HK-2 (cell line): ENCODE data around the gene TBXT.
"Not testable (repeated sequence)": the region's sequence is repeated elsewhere in the genome, so short reads cannot be mapped to it uniquely, and the experiment has no call there.

Experiments used
- DNase-seq: peaks from one replicate; pipeline ENCODE4 v3.0.0-alpha.2; 2018; ENCODE audit not compliant: unreplicated experiment

The TBXT gene

DNA sequence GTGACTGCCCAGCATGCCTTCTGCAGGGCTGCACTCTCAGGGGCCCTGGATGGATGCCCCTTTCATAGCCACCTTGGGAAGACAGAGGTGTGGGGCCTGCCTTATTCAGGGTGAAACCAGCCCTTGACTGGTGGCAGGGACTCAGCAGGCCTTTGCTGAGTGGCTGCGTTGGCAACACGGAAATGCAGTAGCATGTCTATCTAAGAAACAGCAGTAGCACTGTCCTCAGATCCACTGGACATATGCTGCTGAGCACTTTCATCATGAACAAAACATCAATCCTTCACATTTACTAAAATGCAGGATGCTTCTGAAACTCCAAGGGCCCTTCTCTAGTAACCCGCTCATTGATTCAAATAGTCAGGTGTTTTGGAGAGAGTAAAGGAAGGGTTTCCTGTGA is 4.9 kb upstream of the TBXT start:
- no peak for DNase-seq

DNA sequence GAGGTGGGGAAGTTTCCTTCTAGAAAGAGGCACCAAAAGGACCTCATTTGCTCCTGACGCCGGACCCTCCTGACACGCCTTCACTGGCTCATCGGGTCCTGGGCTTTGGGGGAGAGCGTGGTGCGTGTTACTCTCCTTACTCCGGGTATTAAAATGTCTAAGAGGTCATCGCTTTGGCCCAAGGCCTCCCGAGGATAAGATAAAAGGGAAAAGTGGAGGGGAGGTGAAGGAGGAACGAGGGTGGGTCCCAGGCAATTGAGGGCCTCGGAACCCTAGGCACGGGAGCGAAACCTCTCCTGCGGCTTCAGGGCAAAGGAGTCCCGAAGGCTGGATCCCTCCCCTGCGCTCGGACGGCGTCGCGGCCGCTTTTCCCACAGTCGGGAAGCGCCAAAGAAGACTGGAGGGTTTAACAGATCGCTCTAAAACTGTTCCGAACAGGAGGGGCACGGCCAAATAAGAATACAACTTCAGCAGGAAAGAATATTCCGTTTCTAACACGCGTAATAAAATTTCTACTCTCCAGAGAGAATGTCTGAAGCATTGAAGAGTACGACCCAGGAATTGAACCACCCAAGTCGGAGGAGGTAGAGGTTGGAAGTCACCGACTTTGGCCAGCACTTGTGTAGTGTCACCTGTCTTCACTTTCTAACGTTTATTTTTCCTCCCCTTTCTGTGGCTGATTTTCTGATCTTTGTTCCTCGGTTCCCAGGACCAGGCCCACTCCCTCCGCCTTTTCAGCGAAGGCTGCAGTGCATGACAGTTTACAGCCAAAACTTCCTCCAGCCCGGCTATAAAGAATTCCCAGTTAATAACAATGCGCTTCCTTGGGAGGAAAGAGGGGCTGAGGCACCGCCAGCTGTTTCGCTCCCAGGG is 2.1 kb upstream of the TBXT start:
- DNase-seq: no peak

- no peak for DNase-seq
These were observed 1.2 kb upstream of the TBXT start for GRCh38 chr6:166168616-166169548.

DNA sequence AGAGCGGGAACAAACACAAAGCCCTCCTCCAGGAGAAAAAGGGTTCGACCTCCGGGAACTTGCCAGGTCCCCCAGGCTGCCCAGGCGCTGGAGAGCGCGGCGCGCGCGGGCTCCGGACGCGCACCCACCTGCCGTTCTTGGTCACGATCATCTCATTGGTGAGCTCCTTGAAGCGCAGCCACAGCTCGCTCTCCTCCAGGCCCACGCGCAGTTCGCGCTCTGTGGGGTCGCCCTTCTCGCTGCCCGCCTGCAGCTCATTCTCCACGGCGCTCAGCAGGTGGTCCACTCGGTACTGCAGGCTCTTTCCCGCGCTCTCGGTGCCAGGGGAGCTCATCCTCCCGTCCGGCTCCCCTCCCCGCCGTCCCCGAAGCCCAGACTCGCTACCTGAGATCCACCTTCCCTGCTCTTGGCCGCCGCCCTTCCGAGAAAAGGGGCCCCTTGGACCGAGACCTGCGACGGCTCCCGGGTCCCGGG is 356 bp downstream of the TBXT start:
- no peak for DNase-seq

GRCh38 chr6:166166314-166167257 is 1.1 kb downstream of the TBXT start:
- DNase-seq: no peak

GRCh38 chr6:166165558-166166313 is 1.9 kb downstream of the TBXT start:
- DNase-seq: no peak

DNA sequence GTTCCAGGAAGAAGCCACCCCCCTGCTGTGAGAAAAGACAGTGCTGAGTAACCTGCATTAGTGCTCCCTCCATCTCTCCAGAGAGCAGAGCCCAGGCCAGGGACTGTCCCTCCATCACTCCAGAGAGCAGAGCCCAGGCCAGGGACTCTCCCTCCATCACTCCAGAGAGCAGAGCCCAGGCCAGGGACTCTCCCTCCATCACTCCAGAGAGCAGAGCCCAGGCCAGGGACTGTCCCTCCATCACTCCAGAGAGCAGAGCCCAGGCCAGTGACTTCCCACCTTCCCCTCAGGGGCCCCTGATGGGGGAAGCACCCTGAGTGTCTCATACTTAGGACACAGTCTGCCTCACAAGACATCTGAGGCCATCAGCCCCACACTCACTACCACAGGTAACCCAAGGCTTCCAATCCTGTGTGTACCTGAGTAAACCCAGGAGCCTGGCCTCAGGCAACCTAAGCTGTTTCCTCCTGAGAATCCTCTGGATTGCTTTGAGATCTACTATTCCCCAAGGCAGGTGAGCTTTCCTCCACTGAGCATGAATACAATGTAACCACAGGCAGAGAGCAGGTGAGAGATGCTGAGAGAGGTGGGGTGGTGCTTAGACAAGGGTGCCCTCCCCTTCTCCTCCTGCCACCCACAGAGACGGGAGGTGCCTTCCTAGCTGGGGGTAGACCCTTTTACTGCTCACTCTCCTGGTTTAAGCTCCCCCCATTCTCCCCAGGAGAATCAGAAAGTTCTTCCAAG is 4.9 kb downstream of the TBXT start:
- DNase-seq: no peak

- DNase-seq: no peak
These were observed 9.6 kb downstream of the TBXT start for GRCh38 chr6:166157930-166158617.

DNA sequence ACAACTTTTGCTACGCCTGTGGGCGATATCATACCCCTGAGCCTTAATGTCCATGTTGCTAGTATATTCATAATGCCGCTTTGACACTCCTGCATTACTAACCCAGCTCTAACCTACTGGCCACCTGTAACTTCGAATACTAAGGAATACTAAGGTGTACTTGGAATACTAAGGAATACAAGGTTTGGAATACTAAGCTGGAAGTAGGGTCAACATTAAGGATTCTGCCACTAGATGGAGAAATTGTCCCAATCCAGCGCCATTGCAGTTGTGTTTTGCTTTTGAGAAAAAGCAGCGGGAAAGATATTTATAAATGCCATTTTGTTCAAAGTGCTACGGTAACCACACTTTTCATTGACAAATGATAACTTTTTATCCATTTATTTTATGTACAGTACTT is 10.7 kb downstream of the TBXT start:
- DNase-seq: no peak

DNA sequence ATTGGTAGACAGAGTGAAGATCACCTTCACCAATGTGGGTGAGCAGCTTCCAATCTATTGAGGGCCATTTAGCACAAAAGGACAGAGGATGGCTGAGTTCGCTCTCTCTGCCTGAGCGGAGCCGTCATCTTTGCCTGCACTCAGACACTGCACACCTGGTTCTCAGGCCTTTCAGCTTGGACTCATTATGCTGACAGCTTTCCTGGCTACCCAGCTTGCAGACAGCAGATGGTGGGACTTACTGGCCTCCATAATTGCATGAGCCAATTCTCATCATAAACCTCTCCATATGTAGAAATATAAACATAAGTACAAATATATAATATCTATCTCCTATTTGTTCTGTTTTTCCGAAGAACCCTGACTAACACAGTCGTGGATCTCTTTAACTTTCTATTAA is 13.7 kb downstream of the TBXT start:
- DNase-seq: no peak

DNA sequence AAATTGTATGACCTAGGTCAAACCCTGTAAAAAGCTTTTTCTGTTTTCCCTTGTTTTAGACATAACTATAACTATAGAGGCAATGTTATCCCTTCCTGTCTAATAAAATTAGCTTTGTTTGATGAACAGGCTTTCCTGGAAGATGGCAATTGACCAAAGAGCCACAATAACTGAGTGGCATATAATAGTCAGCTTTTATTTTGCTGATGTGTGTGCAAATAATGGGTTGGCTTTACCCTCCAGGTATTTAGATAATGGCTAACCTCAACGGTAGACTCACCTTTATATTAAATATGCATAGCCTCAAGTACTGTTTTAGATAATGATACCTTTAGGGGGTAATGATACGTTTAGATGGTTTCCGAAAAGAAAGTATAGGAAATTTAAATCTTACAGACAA is 15.0 kb downstream of the TBXT start:
- no peak for DNase-seq

GRCh38 chr6:166151798-166152197 is 15.9 kb downstream of the TBXT start:
- no peak for DNase-seq

GRCh38 chr6:166145751-166146150 is 21.9 kb downstream of the TBXT start:
- no peak for DNase-seq

DNA sequence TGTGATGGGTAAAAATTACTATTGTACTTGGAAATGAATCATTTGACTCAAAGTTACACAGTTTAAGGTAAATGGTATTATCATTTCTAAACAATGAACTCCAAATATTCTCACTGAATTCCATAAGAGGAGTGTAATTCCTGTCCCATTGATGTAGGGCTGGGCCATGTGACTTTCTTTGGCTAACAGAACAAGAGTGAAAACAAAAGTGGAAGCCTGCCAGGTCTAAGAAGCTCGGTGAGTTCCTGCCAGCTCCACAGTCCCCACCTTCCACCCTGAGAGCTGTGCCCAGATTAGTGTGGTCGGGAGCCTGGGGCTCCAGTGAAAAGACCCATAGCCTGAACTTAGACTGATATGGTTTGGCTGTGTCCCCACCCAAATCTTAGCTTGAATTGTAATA is 24.6 kb downstream of the TBXT start:
- no peak for DNase-seq

- no peak for DNase-seq
These were observed 39.8 kb downstream of the TBXT start for GRCh38 chr6:166127624-166128472.

- DNase-seq: not testable (repeated sequence)
These were observed 44.5 kb downstream of the TBXT start for GRCh38 chr6:166123115-166123514.

- DNase-seq: no peak
These were observed 45.9 kb downstream of the TBXT start for GRCh38 chr6:166121726-166122125.

DNA sequence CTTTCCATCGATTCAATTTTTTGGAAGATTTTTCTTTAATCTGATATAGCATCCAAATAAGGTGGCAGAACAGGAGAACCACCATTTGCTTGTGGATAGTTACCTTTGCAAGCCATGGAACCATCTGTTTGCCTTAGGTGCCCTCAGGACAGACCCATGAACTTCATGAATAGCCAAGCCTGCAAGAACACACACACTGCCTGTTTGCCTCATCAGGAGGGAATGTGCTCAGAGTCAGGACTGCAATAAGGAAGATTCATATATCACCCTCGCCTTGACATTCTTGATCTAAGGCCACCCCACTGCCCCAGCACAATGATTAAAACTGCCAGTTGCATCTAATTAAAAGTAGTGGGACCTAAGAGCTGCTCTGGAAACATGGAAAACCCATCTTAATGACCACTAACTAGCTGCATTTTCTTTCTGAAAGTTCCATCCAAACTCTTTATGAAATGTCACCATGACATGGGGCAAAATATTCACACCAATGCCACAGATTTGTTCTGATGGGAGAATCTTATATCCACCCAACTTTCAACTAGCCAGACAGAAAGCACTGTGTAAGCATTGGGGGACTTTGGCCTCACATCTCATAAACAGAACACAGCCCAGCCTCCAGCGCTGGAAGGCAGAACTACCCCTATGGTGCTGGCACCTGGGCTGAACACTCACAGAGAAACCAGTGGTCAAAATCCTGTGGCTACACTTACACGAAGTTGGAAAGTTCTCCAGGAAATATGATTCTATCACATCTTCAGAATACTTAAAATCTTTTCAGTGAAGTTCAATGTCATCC is 48.3 kb downstream of the TBXT start:
- no peak for DNase-seq
